Measurements from ENCODE around the gene ERGIC1.

Gene ERGIC1

GRCh38 chr5:172990776-172991175 lies 156.7 kb downstream of the ERGIC1 start:
- Histone ChIP-seq H4K20me1 (peaks cover 96% of the 10 kb centered on the region), H3K27me3 (no peaks in the 10 kb centered on the region), H3K27ac (no peak overlapping the region), H3K36me3 (peaks cover 96% of the 10 kb centered on the region), H3K9ac (no peak overlapping the region), H3K4me2 (no peak overlapping the region), H3K4me1 (peaks cover 18% of the 10 kb centered on the region), H3K4me3 (no peak overlapping the region), H3K9me3 (no peaks in the 10 kb centered on the region)
- no peak for TF ChIP-seq Cebpa-rat (IDR thresholded peaks at IDR 0.05)

GRCh38 chr5:172994405-172994804 lies 160.4 kb downstream of the ERGIC1 start:
- Histone ChIP-seq H3K27ac (no peak overlapping the region), H3K4me2 (no peak overlapping the region), H3K9ac (no peak overlapping the region), H3K27me3 (no peaks in the 10 kb centered on the region), H3K4me1 (peaks cover 14% of the 10 kb centered on the region), H4K20me1 (peaks cover 83% of the 10 kb centered on the region), H3K36me3 (peaks cover 96% of the 10 kb centered on the region), H3K4me3 (no peak overlapping the region), H3K9me3 (no peaks in the 10 kb centered on the region)
- no peak for TF ChIP-seq Cebpa-rat (IDR thresholded peaks at IDR 0.05)

GRCh38 chr5:172999372-172999973 lies 165.4 kb downstream of the ERGIC1 start:
- H3K4me1 ChIP-seq: peaks cover 40% of the 10 kb centered on the region
- no peaks in the 10 kb centered on the region for H3K27me3 ChIP-seq
- no peak overlapping the region for H3K4me3 ChIP-seq
- H4K20me1 ChIP-seq: peaks cover 83% of the 10 kb centered on the region
- H3K4me2 ChIP-seq: no peak overlapping the region
- H3K9me3 ChIP-seq: no peaks in the 10 kb centered on the region
- H3K36me3 ChIP-seq: peaks cover 72% of the 10 kb centered on the region
- no peak overlapping the region for H3K27ac ChIP-seq
- H3K9ac ChIP-seq: no peak overlapping the region
- no peak for TF ChIP-seq Cebpa-rat (IDR thresholded peaks at IDR 0.05)

- no peak overlapping the region for H3K4me3 ChIP-seq
- H3K9ac ChIP-seq: no peak overlapping the region
- H3K4me1 ChIP-seq: peaks cover 42% of the 10 kb centered on the region
- no peak overlapping the region for H3K27ac ChIP-seq
- no peak for TF ChIP-seq Cebpa-rat (IDR thresholded peaks at IDR 0.05)
- peaks cover 83% of the 10 kb centered on the region for H4K20me1 ChIP-seq
- H3K27me3 ChIP-seq: no peaks in the 10 kb centered on the region
- no peak overlapping the region for H3K4me2 ChIP-seq
- H3K36me3 ChIP-seq: peaks cover 70% of the 10 kb centered on the region
- no peaks in the 10 kb centered on the region for H3K9me3 ChIP-seq
Measured at GRCh38 chr5:172999974-173000373, 165.9 kb downstream of the ERGIC1 start.

- Histone ChIP-seq H3K4me3 (no peak overlapping the region), H4K20me1 (peaks cover 90% of the 10 kb centered on the region), H3K9me3 (no peaks in the 10 kb centered on the region), H3K9ac (peak overlapping the region; percentile 55; the same call in 1 of the 2 replicates), H3K4me2 (peak overlapping the region; percentile 71), H3K27me3 (no peaks in the 10 kb centered on the region), H3K36me3 (peaks cover 60% of the 10 kb centered on the region), H3K4me1 (peaks cover 42% of the 10 kb centered on the region), H3K27ac (peak overlapping the region; percentile 0; the same call in 1 of the 2 replicates)
- TF ChIP-seq Cebpa-rat (IDR thresholded peaks at IDR 0.05): no peak
Measured at GRCh38 chr5:173001229-173001841, 167.3 kb downstream of the ERGIC1 start.
